A549 (cell line): ENCODE measurements around the gene IL1RAP. TPM values are rescaled to one million over a fixed set of nuclear protein-coding genes. Genes with fewer than 3 reads are reported as not detected.

ENCODE experiments used
- ATAC-seq, 2 experiments: fragments of 200-7000 bp in 1 of 2; fragments of >200 bp in 1 of 2; cut with Nextera tagmentation in 1 of 2; cut with Tn5 transposase in 1 of 2; 3 replicates each; pipeline versions ENCODE4 v1.8.0 to v1.9.1; 2018 to 2020; ENCODE audit warnings: mild to moderate bottlenecking in 1 of 2, moderate library complexity in 1 of 2
- CTCF ChIA-PET: fragments of 300-600 bp; sonication (Branson Sonifier 250); formaldehyde crosslinking; extraction: SDS; loops from one replicate; lab custom pipeline; 2021; ENCODE audit warnings: antibody characterized with exemption, inconsistent platforms; lab: Yijun Ruan, JAX
- POLR2A ChIA-PET: fragments of 350-600 bp; formaldehyde crosslinking; extraction: SDS; loops from one replicate; lab custom pipeline; 2021; ENCODE audit warnings: antibody characterized with exemption, inconsistent platforms; lab: Yijun Ruan, JAX
- DNase-seq, 2 experiments: peaks; one replicate each; pipeline versions ENCODE4 v3.0.0 to v3.0.0-alpha.2; 2011 to 2016; ENCODE audit warnings: low read depth in 1 of 2, low spot score in 1 of 2
- FAIRE-seq: peaks from 2 replicates; lab custom pipeline; 2011; peaks lifted over from hg19 to GRCh38; lab: Jason Lieb, UNC
- H3K27ac ChIP-seq, 2 experiments: fragments of >200 bp; sonication (Bioruptor Twin); formaldehyde crosslinking; 3 replicates each; pipeline ENCODE4 v1.5.1; 2016 to 2017
- H3K4me1 ChIP-seq: fragments of >200 bp; sonication (Bioruptor Twin); formaldehyde crosslinking; 3 replicates; pipeline ENCODE4 v1.6.1; 2016
- H3K4me2 ChIP-seq: fragments of >200 bp; sonication (Bioruptor Twin); formaldehyde crosslinking; 3 replicates; pipeline ENCODE4 v1.6.1; 2016
- H3K4me3 ChIP-seq: fragments of >200 bp; sonication (Bioruptor Twin); formaldehyde crosslinking; 3 replicates; pipeline ENCODE4 v1.5.1; 2016
- H3K9me3 ChIP-seq: fragments of >200 bp; sonication (Bioruptor Twin); formaldehyde crosslinking; 3 replicates; pipeline ENCODE4 v1.6.1; 2016
- ATOH8 ChIP-seq: fragments of 250-450 bp; sonication (Bioruptor Pico); IDR thresholded peaks from 2 replicates; pipeline ENCODE4 v1.5.0; 2020; ENCODE audit warnings: low read depth, mild to moderate bottlenecking, moderate library complexity
- BCL3 ChIP-seq: fragments of >200 bp; sonication (Bioruptor Twin); formaldehyde crosslinking; IDR thresholded peaks from 3 replicates; pipeline ENCODE4 v1.6.1; 2016
- BHLHE40 ChIP-seq: IDR thresholded peaks from 2 replicates; pipeline ENCODE4 v1.6.1; 2012; ENCODE audit warnings: low read depth, low read length, inconsistent platforms
- CHD2 ChIP-seq: fragments of 150-350 bp; IDR thresholded peaks from 2 replicates; pipeline ENCODE4 v1.6.1; 2014; ENCODE audit warnings: low read length; ENCODE audit not compliant: partially characterized antibody
- CHD4 ChIP-seq: fragments of 200-600 bp; sonication (generic); IDR thresholded peaks from 2 replicates; pipeline ENCODE4 v1.6.1; 2016; ENCODE audit warnings: antibody characterized with exemption, mild to moderate bottlenecking, borderline replicate concordance
- CTCF ChIP-seq: fragments of >200 bp; sonication (Bioruptor Twin); formaldehyde crosslinking; IDR thresholded peaks from 3 replicates; pipeline ENCODE4 v1.5.1; 2016
- EHMT2 ChIP-seq: fragments of 200-600 bp; sonication (generic); IDR thresholded peaks from 2 replicates; pipeline ENCODE4 v1.6.1; 2016; ENCODE audit warnings: antibody characterized with exemption, low read depth, mild to moderate bottlenecking, moderate library complexity
- ELK1 ChIP-seq: fragments of 150-350 bp; IDR thresholded peaks from 2 replicates; pipeline ENCODE4 v1.6.1; 2014; ENCODE audit warnings: low read depth, mild to moderate bottlenecking, low read length
- FOSL2 ChIP-seq, 2 experiments: fragments of 450-650 bp in 1 of 2; fragments of >200 bp in 1 of 2; sonication (Bioruptor Twin) in 1 of 2; formaldehyde crosslinking; IDR thresholded peaks; 2 replicates each; pipeline versions ENCODE4 v1.5.0 to v1.6.1; 2016 to 2020; ENCODE audit warnings: mild to moderate bottlenecking in 1 of 2, moderate library complexity in 1 of 2
- HDAC2 ChIP-seq: fragments of 200-600 bp; sonication (generic); IDR thresholded peaks from 2 replicates; pipeline ENCODE4 v1.6.1; 2016
- HOXA7 ChIP-seq: fragments of 250-450 bp; sonication (Bioruptor Pico); IDR thresholded peaks from 2 replicates; pipeline ENCODE4 v1.5.0; 2020; ENCODE audit warnings: mild to moderate bottlenecking, moderate library complexity
- HOXB5 ChIP-seq: fragments of 250-450 bp; sonication (Bioruptor Pico); IDR thresholded peaks from 2 replicates; pipeline ENCODE4 v1.5.0; 2020; ENCODE audit warnings: mild to moderate bottlenecking, moderate library complexity
- JUNB ChIP-seq: fragments of >200 bp; sonication (Bioruptor Twin); formaldehyde crosslinking; IDR thresholded peaks from 2 replicates; pipeline ENCODE4 v1.6.1; 2016
- KDM1A ChIP-seq: fragments of 200-600 bp; sonication (generic); IDR thresholded peaks from 2 replicates; pipeline ENCODE4 v1.6.1; 2016; ENCODE audit warnings: low read depth, mild to moderate bottlenecking
- KDM5A ChIP-seq: fragments of 200-600 bp; sonication (generic); IDR thresholded peaks from 2 replicates; pipeline ENCODE4 v1.6.1; 2016; ENCODE audit warnings: antibody characterized with exemption, mild to moderate bottlenecking
- MAX ChIP-seq: IDR thresholded peaks from 2 replicates; pipeline ENCODE4 v1.6.1; 2012
- MAZ ChIP-seq: fragments of 150-350 bp; IDR thresholded peaks from 2 replicates; pipeline ENCODE4 v1.6.1; 2014; ENCODE audit warnings: antibody characterized with exemption, low read depth, low read length, borderline replicate concordance
- MYC ChIP-seq: IDR thresholded peaks from 2 replicates; pipeline ENCODE4 v1.6.1; 2012; ENCODE audit warnings: mild to moderate bottlenecking, inconsistent platforms, low read length, improper control_type of control experiment, borderline replicate concordance
- NFE2L2 ChIP-seq: fragments of 150-350 bp; conservative IDR thresholded peaks from 2 replicates; pipeline ENCODE4 v1.6.1; 2014; ENCODE audit warnings: low read length
- NPAS2 ChIP-seq: fragments of 250-450 bp; sonication (Bioruptor Pico); IDR thresholded peaks from 2 replicates; pipeline ENCODE4 v1.8.0; 2022; ENCODE audit warnings: mild to moderate bottlenecking, moderate library complexity, borderline replicate concordance
- NR3C1 ChIP-seq: fragments of >200 bp; sonication (Bioruptor Twin); formaldehyde crosslinking; IDR thresholded peaks from 3 replicates; pipeline ENCODE4 v1.6.1; 2017
- PHF8 ChIP-seq: fragments of 200-600 bp; sonication (generic); IDR thresholded peaks from 2 replicates; pipeline ENCODE4 v1.6.1; 2016; ENCODE audit warnings: low read depth, mild to moderate bottlenecking, antibody characterized with exemption, moderate library complexity, borderline replicate concordance
- POLR2AphosphoS2 ChIP-seq: conservative IDR thresholded peaks from 2 replicates; pipeline ENCODE4 v1.6.1; 2012; ENCODE audit warnings: low read length, improper control_type of control experiment, inconsistent platforms
- SMC3 ChIP-seq: fragments of >200 bp; sonication (Bioruptor Twin); formaldehyde crosslinking; IDR thresholded peaks from 3 replicates; pipeline ENCODE4 v1.6.1; 2018; ENCODE audit warnings: inconsistent platforms
- SREBF2 ChIP-seq: fragments of 450-650 bp; IDR thresholded peaks from 2 replicates; pipeline ENCODE4 v1.6.1; 2014; ENCODE audit warnings: mild to moderate bottlenecking, moderate library complexity
- TFCP2L1 ChIP-seq: fragments of 250-450 bp; sonication (Bioruptor Pico); IDR thresholded peaks from 2 replicates; pipeline ENCODE4 v1.5.0; 2021; ENCODE audit warnings: mild to moderate bottlenecking
- TP53 ChIP-seq: fragments of 250-450 bp; sonication (Bioruptor Pico); IDR thresholded peaks from 2 replicates; pipeline ENCODE4 v1.5.0; 2021; ENCODE audit warnings: mild to moderate bottlenecking, moderate library complexity
- USF2 ChIP-seq: fragments of 450-650 bp; IDR thresholded peaks from 2 replicates; pipeline ENCODE4 v1.6.1; 2014; ENCODE audit warnings: antibody characterized with exemption
- ZC3H11A ChIP-seq: fragments of 450-650 bp; IDR thresholded peaks from 2 replicates; pipeline ENCODE4 v1.6.1; 2014; ENCODE audit warnings: antibody characterized with exemption, mild to moderate bottlenecking
- ZFP36 ChIP-seq: fragments of 450-650 bp; IDR thresholded peaks from 2 replicates; pipeline ENCODE4 v1.6.1; 2014; ENCODE audit warnings: borderline replicate concordance; ENCODE audit not compliant: partially characterized antibody
- ZNF302 ChIP-seq: fragments of 250-450 bp; sonication (Bioruptor Pico); IDR thresholded peaks from 2 replicates; pipeline ENCODE4 v1.9.0; 2021; ENCODE audit warnings: inconsistent platforms, mild to moderate bottlenecking, moderate library complexity
- ZSCAN20 ChIP-seq: fragments of 250-450 bp; sonication (Bioruptor Pico); IDR thresholded peaks from 2 replicates; pipeline ENCODE4 v1.8.0; 2022; ENCODE audit warnings: mild to moderate bottlenecking, moderate library complexity
- WGBS: methylation state at CpG from one replicate; pipeline ENCODE4 v1.1.6; 2017; ENCODE audit errors: missing lambda C conversion rate; 5-methylcytosine and 5-hydroxymethylcytosine counted together
- polyA plus RNA-seq, 4 experiments: library from polyadenylated mRNA; depleted of rRNA in 3 of 4; stranded (reverse); fragments of >200 nt; fragmentation: RNase III in 1 of 4; extraction: RNeasy Plus Mini Kit Qiagen cat#74134 plus additional on column Dnase treatment in 1 of 4; gene quantifications; 2 replicates in 3 of 4; 3 replicates in 1 of 4; pipeline ENCODE4 v1.2.3, GENCODE V29; 2011 to 2017

IL1RAP gene
- polyA plus RNA-seq, 2 of the 4 experiments (the other 2 are of a cell fraction), result 3.9 to 18.5 TPM

- Histone ChIP-seq H3K27ac (no peak overlapping the region), H3K4me2 (no peak overlapping the region), H3K9me3 (no peaks in the 10 kb centered on the region), H3K4me3 (no peak overlapping the region), H3K4me1 (no peaks in the 10 kb centered on the region)
- no peak for TF ChIP-seq TFCP2L1 (CRISPR knock-in tag)
- TF ChIP-seq TP53 (CRISPR knock-in tag), result no peak
- TF ChIP-seq EHMT2, result no peak
- TF ChIP-seq ATOH8 (CRISPR knock-in tag), result no peak
- TF ChIP-seq MYC, result no peak
- TF ChIP-seq USF2, result no peak
- no peak for TF ChIP-seq CHD4
- no peak for TF ChIP-seq ZC3H11A
- no peak for TF ChIP-seq BHLHE40
- no peak for TF ChIP-seq HOXB5
- no peak for TF ChIP-seq ZSCAN20
- TF ChIP-seq ZNF302 (CRISPR knock-in tag), result no peak
- TF ChIP-seq FOSL2 (IDR thresholded peaks at IDR 0.05), result no peak
- no peak for TF ChIP-seq FOSL2 (CRISPR knock-in tag; IDR thresholded peaks at IDR 0.05)
- TF ChIP-seq NR3C1, result no peak
- TF ChIP-seq ZFP36, result no peak
- TF ChIP-seq HDAC2, result no peak
- TF ChIP-seq JUNB, result no peak
- no peak for TF ChIP-seq SMC3
- TF ChIP-seq SREBF2, result no peak
- no peak for ATAC-seq
- DNase-seq, result no peak
- CTCF ChIA-PET, result interaction anchor here (1.0 kb wide), 1 partner anchor 22 kb away, joined by 3 read pairs; the partner anchor contains the start of gene IL1RAP
- POLR2A ChIA-PET, result no interaction called here
- FAIRE-seq, result no peak
Observed at GRCh38 chr3:190492129-190492528, 21.8 kb upstream of the IL1RAP start.

- Histone ChIP-seq H3K4me2 (no peak overlapping the region), H3K9me3 (no peaks in the 10 kb centered on the region), H3K4me1 (no peaks in the 10 kb centered on the region), H3K4me3 (no peak overlapping the region), H3K27ac (no peak overlapping the region)
- WGBS, result 91% methylated on average over 4 of the region's 4 CpGs
- ChIA-PET POLR2A (no interaction called here), CTCF (no interaction called here)
- no peak for DNase-seq
- FAIRE-seq, result no peak
- TF ChIP-seq MAZ, result no peak
- no peak for TF ChIP-seq KDM5A
- TF ChIP-seq CTCF, result no peak
- no peak for TF ChIP-seq HOXA7
- no peak for TF ChIP-seq NFE2L2
- no peak for TF ChIP-seq BCL3
- no peak for TF ChIP-seq ELK1
- TF ChIP-seq ZSCAN20, result no peak
- no peak for TF ChIP-seq ZFP36
- no peak for TF ChIP-seq MAX
- TF ChIP-seq JUNB, result no peak
- TF ChIP-seq POLR2AphosphoS2, result no peak
- TF ChIP-seq NPAS2, result no peak
- no peak for TF ChIP-seq PHF8
- TF ChIP-seq CHD2, result no peak
- no peak for TF ChIP-seq KDM1A
- no peak for TF ChIP-seq EHMT2
- ATAC-seq, result no peak
Observed at GRCh38 chr3:190492966-190493365, 20.9 kb upstream of the IL1RAP start.
